K562 (cell line): ENCODE data around the gene DRD1. TPM values are rescaled to one million over a fixed set of nuclear protein-coding genes. Genes with fewer than 3 reads are reported as not detected.

Experiments used
- ATAC-seq: fragments of 200-7000 bp; cut with Tn5 transposase; 3 replicates; pipeline ENCODE4 v1.9.1; 2020; ENCODE audit warnings: moderate library complexity
- BruUV-seq: library from RNA; stranded (reverse); fragments of 400-500 nt; replicated peaks from 2 replicates; lab custom pipeline; 2021; lab: Mats Ljungman, UMichigan
- CTCF ChIA-PET: fragments of 300-600 bp; formaldehyde crosslinking; extraction: SDS; loops from one replicate; lab custom pipeline; 2021; ENCODE audit warnings: low intra/inter-chr PET ratio; lab: Yijun Ruan, JAX
- POLR2A ChIA-PET: fragments of 300-600, 350-650 bp; sonication (Branson Sonifier 250); formaldehyde crosslinking; extraction: SDS; loops from one replicate; lab custom pipeline; 2021; ENCODE audit warnings: antibody characterized with exemption, inconsistent platforms; lab: Yijun Ruan, JAX
- DNase-seq, 4 experiments: peaks; one replicate each; pipeline versions ENCODE4 v3.0.0 to v3.0.0-alpha.2; 2011 to 2018; ENCODE audit warnings: low spot score in 3 of 4, mixed read lengths in 3 of 4; ENCODE audit errors: extremely low read depth in 1 of 4
- FAIRE-seq: peaks from 2 replicates; lab custom pipeline; 2011; peaks lifted over from hg19 to GRCh38; lab: Jason Lieb, UNC
- H2AFZ ChIP-seq: 2 replicates; pipeline ENCODE4 v1.6.0; 2011; ENCODE audit warnings: low read depth, low read length, control low read depth, inconsistent platforms
- H3K27ac ChIP-seq: fragments of 200-600 bp; 3 replicates; pipeline ENCODE4 v1.8.0; 2011; ENCODE audit warnings: low read depth, mild to moderate bottlenecking, control low read depth, inconsistent platforms, low read length, moderate library complexity, mixed read lengths; ENCODE audit errors: extremely low read depth
- H3K27me3 ChIP-seq, 2 experiments: fragments of 300-600 bp in 1 of 2; 2 replicates in 1 of 2; 3 replicates in 1 of 2; pipeline versions ENCODE4 v1.6.0 to v1.8.0; 2011; ENCODE audit warnings: inconsistent platforms in 2 of 2, low read length in 2 of 2, mild to moderate bottlenecking in 1 of 2, mixed read lengths in 1 of 2, moderate library complexity in 1 of 2; ENCODE audit not compliant: control insufficient read depth in 2 of 2, insufficient read depth in 2 of 2
- H3K36me3 ChIP-seq: fragments of 300-600 bp; 3 replicates; pipeline ENCODE4 v1.8.0; 2011; ENCODE audit warnings: mild to moderate bottlenecking, low read length, inconsistent platforms; ENCODE audit not compliant: control insufficient read depth, insufficient read depth
- H3K4me1 ChIP-seq, 2 experiments: fragments of 200-600 bp in 1 of 2; replicated peaks in 1 of 2; 2 replicates in 1 of 2; 3 replicates in 1 of 2; pipeline versions ENCODE4 v1.5.1 to v1.8.0; 2011; ENCODE audit warnings: inconsistent platforms in 2 of 2, low read length in 2 of 2, mild to moderate bottlenecking in 1 of 2, mixed read lengths in 1 of 2, moderate library complexity in 1 of 2; ENCODE audit not compliant: control insufficient read depth in 2 of 2, insufficient read depth in 2 of 2
- H3K4me2 ChIP-seq: 2 replicates; pipeline ENCODE4 v1.6.1; 2011; ENCODE audit warnings: low read length, control low read depth, inconsistent platforms, mixed read lengths; ENCODE audit not compliant: insufficient read depth
- H3K4me3 ChIP-seq: fragments of 200-600 bp; sonication (generic), shearing (Covaris generic); 2 replicates; pipeline ENCODE4 v1.5.1; 2016; ENCODE audit warnings: control low read depth, inconsistent platforms
- H3K79me2 ChIP-seq: fragments of 200-600 bp; 3 replicates; pipeline ENCODE4 v1.8.0; 2011; ENCODE audit warnings: low read length, inconsistent platforms; ENCODE audit not compliant: control insufficient read depth, insufficient read depth
- H3K9ac ChIP-seq, 2 experiments: 2 replicates each; pipeline versions ENCODE4 v1.6.0 to v1.6.1; 2011; ENCODE audit warnings: low read depth in 2 of 2, low read length in 2 of 2, control low read depth in 1 of 2, inconsistent platforms in 1 of 2, mild to moderate bottlenecking in 1 of 2, mixed read lengths in 1 of 2; ENCODE audit not compliant: insufficient read depth in 1 of 2
- H3K9me1 ChIP-seq: one replicate; pipeline ENCODE4 v1.6.0; 2011; ENCODE audit warnings: inconsistent platforms, mild to moderate bottlenecking, low read length, moderate library complexity; ENCODE audit not compliant: control insufficient read depth, insufficient read depth
- H3K9me3 ChIP-seq: replicated peaks from 2 replicates; pipeline ENCODE4 v1.5.1; 2011; ENCODE audit warnings: low read depth, low read length, inconsistent platforms; ENCODE audit not compliant: control insufficient read depth, insufficient read depth
- H4K20me1 ChIP-seq: replicated peaks from 2 replicates; pipeline ENCODE4 v1.6.1; 2011; ENCODE audit warnings: low read length, inconsistent platforms, mixed read lengths; ENCODE audit not compliant: control insufficient read depth, insufficient read depth
- CSDE1 ChIP-seq, 2 experiments: fragments of 450-650 bp; IDR thresholded peaks; 2 replicates each; pipeline ENCODE4 v1.6.1; 2016; ENCODE audit warnings: mild to moderate bottlenecking in 1 of 2
- E2F5 ChIP-seq: sonication (generic); formaldehyde crosslinking; IDR thresholded peaks from 2 replicates; pipeline ENCODE4 v1.8.0; 2022; ENCODE audit warnings: mild to moderate bottlenecking, missing genetic modification reagents
- GATAD2B ChIP-seq: fragments of 450-650 bp; IDR thresholded peaks from 2 replicates; pipeline ENCODE4 v1.6.1; 2017; ENCODE audit warnings: mild to moderate bottlenecking, borderline replicate concordance
- KAT2B ChIP-seq: IDR thresholded peaks from one replicate; pipeline ENCODE4 v1.6.1; 2012; ENCODE audit warnings: low read depth, mild to moderate bottlenecking, control low read depth, inconsistent platforms, low read length, moderate library complexity
- MNT ChIP-seq, 2 experiments: fragments of 450-650 bp; conservative IDR thresholded peaks; 2 replicates each; pipeline ENCODE4 v1.6.1; 2017; ENCODE audit warnings: mild to moderate bottlenecking in 2 of 2, moderate library complexity in 2 of 2
- MTA2 ChIP-seq: fragments of 450-650 bp; IDR thresholded peaks from 2 replicates; pipeline ENCODE4 v1.6.1; 2016; ENCODE audit warnings: low read depth
- PURB ChIP-seq: sonication (generic); formaldehyde crosslinking; IDR thresholded peaks from 2 replicates; pipeline ENCODE4 v1.9.0; 2021; ENCODE audit warnings: low read depth, mild to moderate bottlenecking, missing genetic modification reagents
- RBM34 ChIP-seq: fragments of 200-400 bp; formaldehyde crosslinking; IDR thresholded peaks from 2 replicates; pipeline ENCODE4 v1.6.1; 2018; ENCODE audit warnings: low read length, borderline replicate concordance; ENCODE audit not compliant: insufficient read depth
- TAF15 ChIP-seq: fragments of 200-400 bp; formaldehyde crosslinking; IDR thresholded peaks from 2 replicates; pipeline ENCODE4 v1.6.1; 2017; ENCODE audit warnings: mild to moderate bottlenecking, low read depth, low read length, moderate library complexity
- TAF9B ChIP-seq: fragments of 450-650 bp; IDR thresholded peaks from 2 replicates; pipeline ENCODE4 v1.6.1; 2018; ENCODE audit warnings: mild to moderate bottlenecking; ENCODE audit not compliant: partially characterized antibody
- ZKSCAN3 ChIP-seq: fragments of 250-450 bp; sonication (Bioruptor Pico); IDR thresholded peaks from 2 replicates; pipeline ENCODE4 v1.4.0; 2020
- ZNF263 ChIP-seq: sonication (generic); formaldehyde crosslinking; IDR thresholded peaks from 2 replicates; pipeline ENCODE4 v1.8.0; 2022; ENCODE audit warnings: mild to moderate bottlenecking, missing genetic modification reagents, borderline replicate concordance
- ZNF324 ChIP-seq: fragments of 250-450 bp; sonication (Bioruptor Pico); IDR thresholded peaks from 2 replicates; pipeline ENCODE4 v1.4.0; 2020; ENCODE audit warnings: mild to moderate bottlenecking
- ZNF707 ChIP-seq: fragments of 250-450 bp; sonication (Bioruptor Pico); conservative IDR thresholded peaks from 2 replicates; pipeline ENCODE4 v1.8.0; 2022; ENCODE audit warnings: inconsistent platforms, mild to moderate bottlenecking, moderate library complexity
- ZNF780A ChIP-seq: fragments of 250-450 bp; sonication (Bioruptor Pico); IDR thresholded peaks from 2 replicates; pipeline ENCODE4 v1.5.0; 2021; ENCODE audit warnings: mild to moderate bottlenecking
- whole genome bisulfite sequencing: fragments of 100-300 bp; shearing (Covaris generic); methylation state at CpG from one replicate; pipeline ENCODE4 v1.1.6; 2016; ENCODE audit warnings: low coverage, mixed read lengths; ENCODE audit not compliant: insufficient coverage; ENCODE audit errors: missing lambda C conversion rate; 5-methylcytosine and 5-hydroxymethylcytosine counted together
- in situ Hi-C: fragments of 300-500 bp; cut with MboI; formaldehyde crosslinking; loops from 4 replicates; pipeline ENCODE4 v1.15.0; 2018; ENCODE audit warnings: inconsistent platforms, mixed read lengths
- intact Hi-C: fragments of 100-400 bp; cut with micrococcal nuclease; formaldehyde crosslinking; loops from 2 replicates; pipeline ENCODE4 v1.14.2; 2022
- polyA plus RNA-seq, 8 experiments: library from polyadenylated mRNA; depleted of rRNA in 4 of 8; stranded (reverse) in 5 of 8; unstranded in 3 of 8; fragments of >200 nt; fragmentation: Nextera tagmentation in 2 of 8; fragmentation: Illumina TruSeq in 1 of 8; extraction: Ambion mirVana in 2 of 8; extraction: Trizol in 1 of 8; gene quantifications; 2 replicates each; pipeline versions ENCODE4 v1.2.1 to v1.2.3, GENCODE V29; 2011 to 2014; ENCODE audit warnings: inconsistent platforms in 1 of 8, missing spikeins in 1 of 8
- total RNA-seq, 7 experiments: library from RNA; depleted of rRNA in 6 of 7; stranded (reverse); fragments of >200 nt in 6 of 7; fragmentation: Illumina TruSeq in 2 of 7; extraction: Trizol in 2 of 7; gene quantifications; 2 replicates each; pipeline versions ENCODE4 v1.2.1 to v1.2.3, GENCODE V29; 2011 to 2021; ENCODE audit warnings: low replicate concordance in 1 of 7

DRD1 gene
- total and polyA plus RNA-seq, 9 of the 15 experiments (the other 6 are each of a cell fraction or from before 2014, with no cell fraction given): not detected

- TF ChIP-seq E2F5 (CRISPR knock-in tag) (no peak), CSDE1 (IDR thresholded peaks at IDR 0.05) (no peak)
- TF ChIP-seq, all 486 proteins: peak for 2
Observed at GRCh38 chr5:175465282-175465681, 21.3 kb upstream of the DRD1 start (continued).

- CTCF ChIA-PET: no interaction called here
- intact Hi-C loops: loop anchor here (5.0 kb wide), 1 partner anchor 513 kb away; no protein-coding TSS in a partner anchor
- no peak overlapping the region for H3K4me2 ChIP-seq
- WGBS: 0% methylated on average over 3 of the region's 3 CpGs
- no peak for TF ChIP-seq MTA2
- no peak for TF ChIP-seq MNT (conservative IDR thresholded peaks at IDR 0.05)
- TF ChIP-seq TAF9B: no peak
- TF ChIP-seq ZNF324 (CRISPR knock-in tag): no peak
- no peak for TF ChIP-seq KAT2B
- no peak for TF ChIP-seq ZKSCAN3
- TF ChIP-seq TAF15: no peak
- no peak for TF ChIP-seq ZNF263 (CRISPR knock-in tag)
- TF ChIP-seq GATAD2B: no peak
- no peak for TF ChIP-seq RBM34
- TF ChIP-seq ZNF780A (CRISPR knock-in tag): no peak
- TF ChIP-seq PURB: no peak
- TF ChIP-seq ZNF707 (CRISPR knock-in tag): no peak
- POLR2A ChIA-PET: interaction anchor here (1.0 to 1.4 kb wide), 3 partner anchors 12 to 15 kb away, joined by 3 to 6 read pairs (median 4); partner anchors contain the start of gene SFXN1
- peaks cover 16 to 43% of the 10 kb centered on the region in 2 experiments for H3K27me3 ChIP-seq
- H4K20me1 ChIP-seq: no peaks in the 10 kb centered on the region
- no TSS peak for BruUV-seq
- no peak for ATAC-seq
- H3K9ac ChIP-seq: no peak overlapping the region
- H3K4me1 ChIP-seq: no peaks in the 10 kb centered on the region
- no peak overlapping the region for H3K4me3 ChIP-seq
- no peak overlapping the region for H3K27ac ChIP-seq
- DNase-seq: no peak
- H3K9me3 ChIP-seq: no peaks in the 10 kb centered on the region
- no peak overlapping the region for H2AFZ ChIP-seq
- in situ Hi-C loops: no loop called here
- no peaks in the 10 kb centered on the region for H3K9me1 ChIP-seq
- no peak for FAIRE-seq
- H3K79me2 ChIP-seq: no peaks in the 10 kb centered on the region
- H3K36me3 ChIP-seq: no peaks in the 10 kb centered on the region
Observed at GRCh38 chr5:175464942-175465233, 20.9 kb upstream of the DRD1 start.
